ENCODE measurements around the gene CEMIP. TPM values are rescaled to one million over a fixed set of nuclear protein-coding genes. Genes with fewer than 3 reads are reported as not detected.

The CEMIP gene
- total and polyA plus RNA-seq, 11 donors, result 0.04 to 9.6 (median 0.19) TPM

GRCh38 chr15:80856400-80856799 is 77.2 kb downstream of the CEMIP start:
- 60 to 63% (median 60%) methylated on average over 2 of the region's 2 CpGs for WGBS, 4 donors
- no peak for ATAC-seq

GRCh38 chr15:80856809-80857377 is 77.7 kb downstream of the CEMIP start:
- TF ChIP-seq CTCF (IDR thresholded peaks at IDR 0.05) (no peak), POLR2A (IDR thresholded peaks at IDR 0.05) (no peak)
- Histone ChIP-seq H3K36me3 (no peaks in the 10 kb centered on the region), H3K4me1 (peaks cover 0 to 28% (median 11%) of the 10 kb centered on the region in 12 donors), H3K4me3 (no peak overlapping the region), H3K9me3 (no peaks in the 10 kb centered on the region), H3K27ac (peak overlapping the region in 2 of 12 donors; percentile 20), H3K27me3 (no peaks in the 10 kb centered on the region)
- 21 to 39% (median 34%) methylated on average over 8 of the region's 8 CpGs for WGBS, 4 donors
- ATAC-seq (peak; percentile 88 to 94 (median 90)), DNase-seq (peak; percentile 67 to 86 (median 75))
- intact Hi-C loops (cut with DNase I), result no loop called here

More at GRCh38 chr15:80856400-80856799, 77.2 kb downstream of the CEMIP start:
- Histone ChIP-seq H3K9me3 (no peaks in the 10 kb centered on the region), H3K36me3 (no peaks in the 10 kb centered on the region), H3K4me1 (peaks cover 0 to 28% (median 11%) of the 10 kb centered on the region in 12 donors), H3K27me3 (no peaks in the 10 kb centered on the region), H3K4me3 (no peak overlapping the region), H3K27ac (peak overlapping the region in 1 of 12 donors; percentile 20)
- DNase-seq, result no peak
- intact Hi-C loops (cut with DNase I), result no loop called here
- TF ChIP-seq CTCF (IDR thresholded peaks at IDR 0.05) (peak in 3 of 12 donors; percentile 13 to 23 (median 16)), POLR2A (IDR thresholded peaks at IDR 0.05) (no peak)

- no peaks in the 10 kb centered on the region for H3K9me3 ChIP-seq
- H3K27ac ChIP-seq, result peak overlapping the region in 1 of 12 donors; percentile 11
- DNase-seq, result peak in 1 of 5 donors; percentile 32
- no peaks in the 10 kb centered on the region for H3K36me3 ChIP-seq
- intact Hi-C loops (cut with DNase I), result loop anchor here in 1 of 10 donors (10.0 kb wide), 1 partner anchor 57 kb away; no protein-coding TSS in a partner anchor
- TF ChIP-seq CTCF (IDR thresholded peaks at IDR 0.05) (no peak), POLR2A (IDR thresholded peaks at IDR 0.05) (no peak)
- ATAC-seq, result peak in 3 of 4 donors; percentile 34 to 46 (median 38)
- 41 to 100% (median 57%) methylated on average over 3 to 5 of the region's 5 CpGs for WGBS, 4 donors
- no peaks in the 10 kb centered on the region for H3K27me3 ChIP-seq
- H3K4me1 ChIP-seq, result peaks cover 0 to 19% (median 9%) of the 10 kb centered on the region in 12 donors
- no peak overlapping the region for H3K4me3 ChIP-seq
Measured at GRCh38 chr15:80861731-80862170, 82.6 kb downstream of the CEMIP start.

GRCh38 chr15:80864666-80865065 is 85.5 kb downstream of the CEMIP start:
- DNase-seq (no peak), ATAC-seq (no peak)
- Histone ChIP-seq H3K4me3 (no peak overlapping the region), H3K4me1 (peaks cover 0 to 7% (median 0%) of the 10 kb centered on the region in 12 donors), H3K27me3 (no peaks in the 10 kb centered on the region), H3K27ac (no peak overlapping the region), H3K9me3 (no peaks in the 10 kb centered on the region), H3K36me3 (no peaks in the 10 kb centered on the region)
- WGBS, 4 donors, result 94 to 96% (median 95%) methylated on average over 4 of the region's 4 CpGs
- no peak for TF ChIP-seq POLR2A (IDR thresholded peaks at IDR 0.05)
- TF ChIP-seq CTCF (IDR thresholded peaks at IDR 0.05), result no peak
- intact Hi-C loops (cut with DNase I), result loop anchor here in 1 of 10 donors (10.0 kb wide), 1 partner anchor 60 kb away; no protein-coding TSS in a partner anchor
